ENCODE data around the gene NFATC4.

- no peak for TF ChIP-seq POLR2A (IDR thresholded peaks at IDR 0.05)
- no peak for TF ChIP-seq CTCF (IDR thresholded peaks at IDR 0.05)
- no peak for TF ChIP-seq POLR2AphosphoS5 (IDR thresholded peaks at IDR 0.05)
- no peak for TF ChIP-seq EP300 (IDR thresholded peaks at IDR 0.05)
These were observed 31.5 kb downstream of the NFATC4 start for GRCh38 chr14:24399447-24399822.

All from upper lobe of left lung (tissue), 4 donors.